SH-SY5Y (cell line): ENCODE measurements around the gene LAMTOR2.

Experiments
- GATA2 ChIP-seq: IDR thresholded peaks from 2 replicates; pipeline ENCODE4 v1.6.1; 2011; ENCODE audit warnings: mild to moderate bottlenecking, low read depth, low read length
- GATA3 ChIP-seq: IDR thresholded peaks from 2 replicates; pipeline ENCODE4 v1.6.1; 2011; ENCODE audit warnings: low read depth, mild to moderate bottlenecking, low read length, moderate library complexity

The LAMTOR2 gene

GRCh38 chr1:156096640-156097391 lies 42.2 kb downstream of the LAMTOR2 start:
- no peak for TF ChIP-seq GATA2
- TF ChIP-seq GATA3: no peak

- no peak for TF ChIP-seq GATA3
- TF ChIP-seq GATA2: no peak
Measured at GRCh38 chr1:156097499-156098178, 43.1 kb downstream of the LAMTOR2 start.

- TF ChIP-seq GATA3 (no peak), GATA2 (no peak)
Measured at GRCh38 chr1:156098784-156099183, 44.2 kb downstream of the LAMTOR2 start.

GRCh38 chr1:156099282-156099681 lies 44.7 kb downstream of the LAMTOR2 start:
- no peak for TF ChIP-seq GATA3
- no peak for TF ChIP-seq GATA2

- TF ChIP-seq GATA3: no peak
- TF ChIP-seq GATA2: no peak
Measured at GRCh38 chr1:156100205-156100995, 45.8 kb downstream of the LAMTOR2 start.

- TF ChIP-seq GATA3 (no peak), GATA2 (no peak)
Measured at GRCh38 chr1:156101880-156102279, 47.3 kb downstream of the LAMTOR2 start.

GRCh38 chr1:156102633-156103511 lies 48.3 kb downstream of the LAMTOR2 start:
- no peak for TF ChIP-seq GATA2
- TF ChIP-seq GATA3: no peak

- TF ChIP-seq GATA3 (no peak), GATA2 (no peak)
Measured at GRCh38 chr1:156103521-156103947, 49.0 kb downstream of the LAMTOR2 start.

GRCh38 chr1:156104065-156104810 lies 49.7 kb downstream of the LAMTOR2 start:
- TF ChIP-seq GATA3 (no peak), GATA2 (no peak)

- TF ChIP-seq GATA3 (no peak), GATA2 (no peak)
Measured at GRCh38 chr1:156104861-156105832, 50.6 kb downstream of the LAMTOR2 start.

- no peak for TF ChIP-seq GATA3
- TF ChIP-seq GATA2: no peak; the same call in 1 of the 2 replicates
Measured at GRCh38 chr1:156106624-156107488, 52.3 kb downstream of the LAMTOR2 start.
